SIG-M5 treated with dmso at 0.1 percent for 504 hours (cell line): ENCODE measurements around the gene RBM20.

Source experiments
- DNase-seq: peaks from one replicate; lab custom pipeline; 2025; ENCODE audit not compliant: unreplicated experiment; lab: John Stamatoyannopoulos, UW

RBM20 gene

GRCh38 chr10:110887560-110887959, 243.4 kb downstream of the RBM20 start:
- DNase-seq: no peak
